HG02852 (cell line): ENCODE data around the gene MPZL1.

Experiments
- ATAC-seq: cut with Tn5 transposase; IDR thresholded peaks from one replicate; pipeline ENCODE4 v1.9.1; 2021; ENCODE audit warnings: mild to moderate bottlenecking, moderate library complexity; ENCODE audit not compliant: unreplicated experiment

Gene MPZL1

DNA sequence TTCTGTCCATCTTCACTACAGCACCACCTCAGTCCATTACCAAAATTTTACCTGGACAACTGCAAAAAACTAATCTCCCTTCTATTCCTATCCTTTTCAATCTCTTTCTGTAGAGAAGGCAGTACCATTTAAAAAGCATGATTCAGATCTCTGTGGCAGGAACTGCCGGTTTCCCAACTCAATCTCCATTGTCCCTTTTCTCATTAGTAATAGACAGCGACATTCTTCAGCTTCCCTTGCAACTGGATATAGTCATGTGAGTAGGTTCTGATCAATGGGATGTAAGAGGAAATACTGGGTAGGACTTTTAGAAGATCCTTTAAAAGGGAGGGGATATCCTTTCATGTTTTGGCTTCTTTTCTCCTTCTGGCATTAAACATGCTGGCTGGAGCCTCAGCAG, 117.2 kb downstream of the MPZL1 start:
- ATAC-seq: no peak
